ENCODE data around the gene STX18. TPM values are rescaled to one million over a fixed set of nuclear protein-coding genes. Genes with fewer than 3 reads are reported as not detected.
"Not testable (repeated sequence)": the region's sequence is repeated elsewhere in the genome, so short reads cannot be mapped to it uniquely, and the experiment has no call there.

The STX18 gene
- total RNA-seq, 2 donors from 2014 or later, result 18.7 to 19.5 TPM

- intact Hi-C loops (cut with DNase I), result no loop called here
- no peak for DNase-seq (ENCODE audit: low spot score)
Observed at GRCh38 chr4:4519297-4519894, 22.5 kb downstream of the STX18 start.

- intact Hi-C loops (cut with DNase I), result no loop called here
- DNase-seq (ENCODE audit: low spot score), result no peak
Observed at GRCh38 chr4:4518747-4519146, 23.1 kb downstream of the STX18 start.

GRCh38 chr4:4514786-4515185 is 27.1 kb downstream of the STX18 start:
- DNase-seq (ENCODE audit: low spot score), result no peak

GRCh38 chr4:4512282-4512681 is 29.6 kb downstream of the STX18 start:
- intact Hi-C loops (cut with DNase I), result no loop called here
- DNase-seq (ENCODE audit: low spot score), result no peak

More at GRCh38 chr4:4514786-4515185, 27.1 kb downstream of the STX18 start:
- intact Hi-C loops (cut with DNase I), result no loop called here

- DNase-seq (ENCODE audit: low spot score); intact Hi-C loops (cut with DNase I): not testable (repeated sequence)
Observed at GRCh38 chr4:4510641-4511040, 31.2 kb downstream of the STX18 start.

- DNase-seq (ENCODE audit: low spot score), result no peak
- intact Hi-C loops (cut with DNase I), result no loop called here
Observed at GRCh38 chr4:4509521-4509920, 32.3 kb downstream of the STX18 start.

- intact Hi-C loops (cut with DNase I), result no loop called here
- no peak for DNase-seq (ENCODE audit: low spot score)
Observed at GRCh38 chr4:4507923-4508322, 33.9 kb downstream of the STX18 start.

- intact Hi-C loops (cut with DNase I), result no loop called here
- no peak for DNase-seq (ENCODE audit: low spot score)
Observed at GRCh38 chr4:4507403-4507802, 34.4 kb downstream of the STX18 start.

GRCh38 chr4:4506961-4507360 is 34.9 kb downstream of the STX18 start:
- intact Hi-C loops (cut with DNase I), result no loop called here
- no peak for DNase-seq (ENCODE audit: low spot score)

GRCh38 chr4:4505211-4505610 is 36.6 kb downstream of the STX18 start:
- intact Hi-C loops (cut with DNase I), result not testable (repeated sequence)

GRCh38 chr4:4504783-4505182 is 37.1 kb downstream of the STX18 start:
- intact Hi-C loops (cut with DNase I), result no loop called here
- DNase-seq (ENCODE audit: low spot score), result no peak

More at GRCh38 chr4:4505211-4505610, 36.6 kb downstream of the STX18 start:
- not testable (repeated sequence) for DNase-seq (ENCODE audit: low spot score)

GRCh38 chr4:4502694-4503311 is 39.0 kb downstream of the STX18 start:
- intact Hi-C loops (cut with DNase I), result no loop called here
- no peak for DNase-seq (ENCODE audit: low spot score)

GRCh38 chr4:4501679-4502078 is 40.2 kb downstream of the STX18 start:
- DNase-seq (ENCODE audit: low spot score), result no peak
- intact Hi-C loops (cut with DNase I), result no loop called here

- intact Hi-C loops (cut with DNase I), result no loop called here
- DNase-seq (ENCODE audit: low spot score), result no peak
Observed at GRCh38 chr4:4499438-4500123, 42.3 kb downstream of the STX18 start.

GRCh38 chr4:4496592-4497372 is 45.1 kb downstream of the STX18 start:
- no peak for DNase-seq (ENCODE audit: low spot score)
- intact Hi-C loops (cut with DNase I), result no loop called here

- intact Hi-C loops (cut with DNase I), result no loop called here
- no peak for DNase-seq (ENCODE audit: low spot score)
Observed at GRCh38 chr4:4494882-4495281, 47.0 kb downstream of the STX18 start.

GRCh38 chr4:4492161-4492847 is 49.5 kb downstream of the STX18 start:
- intact Hi-C loops (cut with DNase I), result no loop called here
- DNase-seq (ENCODE audit: low spot score), result no peak

- no peak for DNase-seq (ENCODE audit: low spot score)
- intact Hi-C loops (cut with DNase I), result no loop called here
Observed at GRCh38 chr4:4491396-4491893, 50.4 kb downstream of the STX18 start.

GRCh38 chr4:4490816-4491215 is 51.0 kb downstream of the STX18 start:
- intact Hi-C loops (cut with DNase I), result no loop called here
- no peak for DNase-seq (ENCODE audit: low spot score)

All from posterior vena cava (tissue), 2 donors.